ENCODE measurements around the gene MINDY4. TPM values are rescaled to one million over a fixed set of nuclear protein-coding genes. Genes with fewer than 3 reads are reported as not detected.
A peak's percentile ranks its signal among the peaks of the same experiment; 100 is the strongest.

Gene MINDY4
- total and polyA plus RNA-seq, 2 of the 4 experiments (the other 2 are of a cell fraction) = 1.8 to 3.6 TPM

DNA sequence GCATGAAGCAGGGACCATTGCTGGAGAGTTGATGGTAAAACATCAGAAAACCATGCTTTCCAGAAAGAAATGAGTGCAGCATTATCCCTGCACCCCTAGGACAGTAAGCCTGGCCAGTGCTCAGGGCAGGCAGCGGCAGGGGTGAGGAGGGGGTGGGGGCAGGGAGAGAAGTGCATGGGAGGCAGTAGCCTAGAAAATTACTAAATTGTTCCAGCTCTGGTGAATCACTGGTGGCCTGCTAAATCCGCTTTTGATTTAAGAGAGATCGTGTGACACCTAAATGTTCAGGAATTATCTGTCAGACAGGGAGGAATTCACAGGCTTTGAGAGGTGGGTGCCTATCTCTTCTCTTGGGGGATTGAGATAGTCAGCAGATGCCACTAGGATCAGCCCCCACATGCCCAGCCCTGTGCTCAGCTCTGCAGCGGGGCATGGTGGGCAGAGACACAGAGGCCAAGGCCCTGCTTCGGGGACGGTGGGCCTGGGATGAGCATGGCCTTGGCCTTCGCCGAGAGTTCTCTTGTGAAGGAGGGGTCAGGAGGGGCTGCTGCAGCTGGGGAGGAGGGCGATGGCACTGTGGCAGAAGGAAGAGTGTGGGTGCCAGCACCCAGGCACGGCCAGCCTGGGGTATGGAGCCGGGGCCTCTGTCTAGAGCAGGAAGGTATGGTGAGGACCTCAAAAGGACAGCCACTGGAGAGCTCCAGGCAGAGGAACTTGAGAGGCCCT, 135.5 kb downstream of the MINDY4 start:
- Histone ChIP-seq H3K9me1 (ENCODE audit: insufficient read depth, low read length) (0 out of 2 replicates have a peak, but pooled peaks cover 5% of the 10 kb centered on the region), H3K4me2 (ENCODE audit: low read depth, low read length) (no peak overlapping the region), H4K8ac (ENCODE audit: low read depth in 2 of 2, low read length in 2 of 2) (no peak overlapping the region), H2AK5ac (ENCODE audit: low read depth, low read length) (no peak overlapping the region), H2AFZ (replicated peaks; ENCODE audit: low read length, poor library complexity) (no peak overlapping the region), H3K18ac (ENCODE audit: low read depth, low read length) (no peak overlapping the region), H3K23ac (ENCODE audit: low read depth, low read length) (no peak overlapping the region), H4K91ac (ENCODE audit: insufficient read depth, low read depth, low read length) (no peak overlapping the region), H3K27me3 (ENCODE audit: control insufficient read depth, insufficient read depth, low read length) (peaks cover 3% of the 10 kb centered on the region; the same call in 1 of the 2 replicates), H3K27ac (ENCODE audit: insufficient read depth, low read length) (no peak overlapping the region), H2BK20ac (ENCODE audit: low read depth, low read length) (no peak overlapping the region), H2BK5ac (ENCODE audit: low read depth, low read length, poor library complexity, severe bottlenecking) (no peak overlapping the region), H4K5ac (ENCODE audit: low read depth, low read length) (no peak overlapping the region), H3K36me3 (ENCODE audit: control insufficient read depth, insufficient read depth, low read length) (no peaks in the 10 kb centered on the region), H4K20me1 (ENCODE audit: insufficient read depth, low read length) (no peaks in the 10 kb centered on the region), H3K4ac (ENCODE audit: low read depth, low read length) (no peak overlapping the region), H3K9me3 (ENCODE audit: control insufficient read depth, insufficient read depth, low read length) (no peaks in the 10 kb centered on the region), H3K79me1 (ENCODE audit: low read depth in 1 of 2, low read length in 2 of 2) (no peaks in the 10 kb centered on the region), H3K4me3 (ENCODE audit: insufficient read depth, low read depth, low read length) (no peak overlapping the region), H3K9ac (ENCODE audit: low read depth, low read length) (no peak overlapping the region), H3K14ac (replicated peaks; ENCODE audit: low read depth, low read length) (no peak overlapping the region), H2BK120ac (ENCODE audit: low read depth, low read length) (no peak overlapping the region), H2BK15ac (ENCODE audit: low read depth, low read length) (no peak overlapping the region), H3K56ac (ENCODE audit: extremely low read depth, insufficient read depth, low read length) (no peak overlapping the region), H3K4me1 (ENCODE audit: control insufficient read depth, insufficient read depth, low read length) (peaks cover 6% of the 10 kb centered on the region), H2AK9ac (replicated peaks; ENCODE audit: low read depth, low read length, poor library complexity) (no peak overlapping the region)
- TF ChIP-seq POLR2A (IDR thresholded peaks at IDR 0.05; ENCODE audit: low read depth, low read length) (no peak), BHLHE40 (IDR thresholded peaks at IDR 0.05; ENCODE audit: low read depth, low read length) (no peak), CEBPB (IDR thresholded peaks at IDR 0.05; ENCODE audit: low read depth, low read length) (no peak), MXI1 (IDR thresholded peaks at IDR 0.05; ENCODE audit: borderline replicate concordance, low read depth, low read length) (no peak), RFX5 (IDR thresholded peaks at IDR 0.05; ENCODE audit: low read depth, low read length) (no peak), RAD21 (IDR thresholded peaks at IDR 0.05; ENCODE audit: low read length) (no peak)
- TF ChIP-seq, protein P1, sequence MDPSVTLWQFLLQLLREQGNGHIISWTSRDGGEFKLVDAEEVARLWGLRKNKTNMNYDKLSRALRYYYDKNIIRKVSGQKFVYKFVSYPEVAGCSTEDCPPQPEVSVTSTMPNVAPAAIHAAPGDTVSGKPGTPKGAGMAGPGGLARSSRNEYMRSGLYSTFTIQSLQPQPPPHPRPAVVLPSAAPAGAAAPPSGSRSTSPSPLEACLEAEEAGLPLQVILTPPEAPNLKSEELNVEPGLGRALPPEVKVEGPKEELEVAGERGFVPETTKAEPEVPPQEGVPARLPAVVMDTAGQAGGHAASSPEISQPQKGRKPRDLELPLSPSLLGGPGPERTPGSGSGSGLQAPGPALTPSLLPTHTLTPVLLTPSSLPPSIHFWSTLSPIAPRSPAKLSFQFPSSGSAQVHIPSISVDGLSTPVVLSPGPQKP (IDR thresholded peaks at IDR 0.05; ENCODE audit: borderline replicate concordance, low read depth, low read length) = no peak
- TF ChIP-seq, protein P2, sequence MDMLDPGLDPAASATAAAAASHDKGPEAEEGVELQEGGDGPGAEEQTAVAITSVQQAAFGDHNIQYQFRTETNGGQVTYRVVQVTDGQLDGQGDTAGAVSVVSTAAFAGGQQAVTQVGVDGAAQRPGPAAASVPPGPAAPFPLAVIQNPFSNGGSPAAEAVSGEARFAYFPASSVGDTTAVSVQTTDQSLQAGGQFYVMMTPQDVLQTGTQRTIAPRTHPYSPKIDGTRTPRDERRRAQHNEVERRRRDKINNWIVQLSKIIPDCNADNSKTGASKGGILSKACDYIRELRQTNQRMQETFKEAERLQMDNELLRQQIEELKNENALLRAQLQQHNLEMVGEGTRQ (IDR thresholded peaks at IDR 0.05; ENCODE audit: low read depth, low read length) = no peak
- ChIA-PET POLR2A (ENCODE audit: unreplicated experiment) (no interaction called here), CTCF (interaction anchor here (0.6 to 1.2 kb wide), 2 partner anchors 12 to 892 kb away, joined by 3 to 4 read pairs; no protein-coding TSS in a partner anchor)
- dilution Hi-C loops (cut with HindIII; ENCODE audit: low sequenced_read_pairs, unreplicated experiment) (no loop called here), intact Hi-C loops (cut with micrococcal nuclease) (no loop called here), in situ Hi-C loops (cut with MboI; ENCODE audit: low sequenced_read_pairs) (no loop called here)
- BruUV-seq (replicated peaks) = no TSS peak
- DNase-seq (peak; percentile 30), ATAC-seq (ENCODE audit: low read depth) (peak; percentile 64)
- WGBS, 2 experiments (ENCODE audit: extremely low coverage in 2 of 2, insufficient read length in 1 of 2) = 98% methylated on average over 6 of the region's 11 CpGs; no CpG with 5 or more reads in 1 of the 2 experiments

Measured in IMR-90 (cell line).